PC-9 (cell line): ENCODE data around the gene CASTOR2. TPM values are rescaled to one million over a fixed set of nuclear protein-coding genes. Genes with fewer than 3 reads are reported as not detected.
A peak's percentile ranks its signal among the peaks of the same experiment; 100 is the strongest.
"Not testable (repeated sequence)": the region's sequence is repeated elsewhere in the genome, so short reads cannot be mapped to it uniquely, and the experiment has no call there.

Experiments used
- BruUV-seq: library from RNA; stranded (reverse); fragments of 400-500 nt; replicated peaks from 2 replicates; lab custom pipeline; 2021; lab: Mats Ljungman, UMichigan
- CTCF ChIA-PET: fragments of 300-600 bp; sonication (Branson Sonifier 250); formaldehyde crosslinking; loops from one replicate; lab custom pipeline; 2022; ENCODE audit warnings: antibody characterized with exemption; lab: Charles Lee
- POLR2A ChIA-PET: fragments of 300-600 bp; sonication (Branson Sonifier 250); formaldehyde crosslinking; loops from one replicate; lab custom pipeline; 2022; ENCODE audit warnings: antibody characterized with exemption; ENCODE audit not compliant: unreplicated experiment; lab: Charles Lee
- DNase-seq, 2 experiments: peaks; one replicate each; pipeline versions ENCODE4 v3.0.0 to v3.0.0-alpha.2; 2015 to 2022; ENCODE audit warnings: mixed read lengths in 1 of 2
- H2AFZ ChIP-seq: fragments of 200-600 bp; sonication (generic); 2 replicates; pipeline ENCODE4 v1.8.1; 2017; ENCODE audit warnings: antibody characterized with exemption
- H3F3A ChIP-seq: fragments of 200-600 bp; sonication (generic); 2 replicates; pipeline ENCODE4 v1.8.1; 2017; ENCODE audit warnings: antibody characterized with exemption, mild to moderate bottlenecking, low read depth; ENCODE audit not compliant: insufficient read depth
- H3K27ac ChIP-seq: fragments of 200-600 bp; sonication (generic); 2 replicates; pipeline ENCODE4 v1.6.1; 2016; ENCODE audit warnings: mixed run types
- H3K27me3 ChIP-seq: fragments of 200-600 bp; sonication (generic); 2 replicates; pipeline ENCODE4 v1.6.1; 2016; ENCODE audit warnings: low read depth, mixed run types; ENCODE audit not compliant: insufficient read depth
- H3K36me3 ChIP-seq: fragments of 200-600 bp; sonication (generic); 2 replicates; pipeline ENCODE4 v1.6.1; 2016; ENCODE audit warnings: low read depth, mixed run types
- H3K4me1 ChIP-seq: fragments of 200-600 bp; sonication (generic); replicated peaks from 2 replicates; pipeline ENCODE4 v1.6.1; 2016; ENCODE audit warnings: mixed run types; ENCODE audit not compliant: insufficient read depth
- H3K4me2 ChIP-seq: fragments of 200-600 bp; sonication (generic); 2 replicates; pipeline ENCODE4 v1.6.1; 2017; ENCODE audit warnings: mixed run types
- H3K4me3 ChIP-seq: fragments of 200-600 bp; sonication (generic); 2 replicates; pipeline ENCODE4 v1.6.1; 2016; ENCODE audit warnings: mixed run types
- H3K79me2 ChIP-seq: fragments of 200-600 bp; sonication (generic); 2 replicates; pipeline ENCODE4 v1.6.1; 2017; ENCODE audit warnings: low read depth, mixed run types
- H3K9me2 ChIP-seq: fragments of 200-600 bp; sonication (generic); 2 replicates; pipeline ENCODE4 v1.8.1; 2017; ENCODE audit warnings: mild to moderate bottlenecking; ENCODE audit not compliant: insufficient read depth
- H3K9me3 ChIP-seq: fragments of 200-600 bp; sonication (generic); 2 replicates; pipeline ENCODE4 v1.8.1; 2016; ENCODE audit warnings: low read depth; ENCODE audit not compliant: insufficient read depth
- H4K20me1 ChIP-seq: fragments of 200-600 bp; sonication (generic); 2 replicates; pipeline ENCODE4 v1.8.1; 2017; ENCODE audit not compliant: insufficient read depth
- intact Hi-C: fragments of 100-400 bp; cut with micrococcal nuclease; formaldehyde crosslinking; loops from one replicate; pipeline ENCODE4 v1.10.0; 2022; ENCODE audit not compliant: unreplicated experiment
- total RNA-seq: library from RNA; stranded (reverse); gene quantifications from 2 replicates; pipeline ENCODE4 v1.2.3, GENCODE V29; 2021

Gene CASTOR2
- total RNA-seq, 1 experiment from 2014 or later, result 49.1 TPM

- H3F3A ChIP-seq, DNase-seq, CTCF ChIA-PET, BruUV-seq, H3K4me3 ChIP-seq, H4K20me1 ChIP-seq, POLR2A ChIA-PET, H3K36me3 ChIP-seq, H3K27me3 ChIP-seq, H3K9me2 ChIP-seq, H2AFZ ChIP-seq, intact Hi-C loops, H3K27ac ChIP-seq, H3K4me1 ChIP-seq, H3K9me3 ChIP-seq, H3K79me2 ChIP-seq: not testable (repeated sequence)
- H3K4me2 ChIP-seq, result peak overlapping the region; percentile 50; the same call in 1 of the 2 replicates
Measured at GRCh38 chr7:74966909-74967308, 2.4 kb downstream of the CASTOR2 start.

GRCh38 chr7:74971431-74971830 lies 6.9 kb downstream of the CASTOR2 start:
- H2AFZ ChIP-seq, DNase-seq, H3K4me2 ChIP-seq, intact Hi-C loops, H3F3A ChIP-seq, H4K20me1 ChIP-seq, H3K27ac ChIP-seq, H3K9me2 ChIP-seq, CTCF ChIA-PET, H3K36me3 ChIP-seq, H3K79me2 ChIP-seq, H3K27me3 ChIP-seq, H3K4me3 ChIP-seq, POLR2A ChIA-PET, BruUV-seq, H3K9me3 ChIP-seq, H3K4me1 ChIP-seq: not testable (repeated sequence)

- DNase-seq, BruUV-seq, H3K4me3 ChIP-seq, H2AFZ ChIP-seq, H4K20me1 ChIP-seq, H3K9me2 ChIP-seq, H3K4me1 ChIP-seq, H3K36me3 ChIP-seq, H3K79me2 ChIP-seq, H3F3A ChIP-seq, H3K27me3 ChIP-seq, H3K9me3 ChIP-seq, H3K4me2 ChIP-seq, intact Hi-C loops, POLR2A ChIA-PET, CTCF ChIA-PET, H3K27ac ChIP-seq: not testable (repeated sequence)
Measured at GRCh38 chr7:74972377-74972776, 7.9 kb downstream of the CASTOR2 start.

- H3F3A ChIP-seq, H3K4me3 ChIP-seq, H3K9me2 ChIP-seq, H3K4me1 ChIP-seq, H3K27me3 ChIP-seq, H4K20me1 ChIP-seq, intact Hi-C loops, H3K4me2 ChIP-seq, H3K79me2 ChIP-seq, BruUV-seq, H2AFZ ChIP-seq, POLR2A ChIA-PET, H3K9me3 ChIP-seq, CTCF ChIA-PET, H3K36me3 ChIP-seq, H3K27ac ChIP-seq, DNase-seq: not testable (repeated sequence)
Measured at GRCh38 chr7:74975959-74976358, 11.5 kb downstream of the CASTOR2 start.

- H3K9me3 ChIP-seq, H3K4me3 ChIP-seq, H3K27ac ChIP-seq, H2AFZ ChIP-seq, H3K4me1 ChIP-seq, H3F3A ChIP-seq, CTCF ChIA-PET, H3K27me3 ChIP-seq, H4K20me1 ChIP-seq, intact Hi-C loops, BruUV-seq, H3K79me2 ChIP-seq, DNase-seq, POLR2A ChIA-PET, H3K36me3 ChIP-seq, H3K9me2 ChIP-seq, H3K4me2 ChIP-seq: not testable (repeated sequence)
Measured at GRCh38 chr7:74977523-74977922, 13.0 kb downstream of the CASTOR2 start.

- H3K9me3 ChIP-seq, DNase-seq, H3K4me3 ChIP-seq, POLR2A ChIA-PET, H3K27ac ChIP-seq, CTCF ChIA-PET, H3F3A ChIP-seq, H3K27me3 ChIP-seq, H2AFZ ChIP-seq, H3K4me2 ChIP-seq, H3K9me2 ChIP-seq, intact Hi-C loops, H3K36me3 ChIP-seq, H3K4me1 ChIP-seq, BruUV-seq, H3K79me2 ChIP-seq: not testable (repeated sequence)
- peaks cover 12% of the 10 kb centered on the region for H4K20me1 ChIP-seq
Measured at GRCh38 chr7:74988436-74988835, 23.9 kb downstream of the CASTOR2 start.
